ENCODE measurements around the gene TRAPPC3.

Gene TRAPPC3

DNA sequence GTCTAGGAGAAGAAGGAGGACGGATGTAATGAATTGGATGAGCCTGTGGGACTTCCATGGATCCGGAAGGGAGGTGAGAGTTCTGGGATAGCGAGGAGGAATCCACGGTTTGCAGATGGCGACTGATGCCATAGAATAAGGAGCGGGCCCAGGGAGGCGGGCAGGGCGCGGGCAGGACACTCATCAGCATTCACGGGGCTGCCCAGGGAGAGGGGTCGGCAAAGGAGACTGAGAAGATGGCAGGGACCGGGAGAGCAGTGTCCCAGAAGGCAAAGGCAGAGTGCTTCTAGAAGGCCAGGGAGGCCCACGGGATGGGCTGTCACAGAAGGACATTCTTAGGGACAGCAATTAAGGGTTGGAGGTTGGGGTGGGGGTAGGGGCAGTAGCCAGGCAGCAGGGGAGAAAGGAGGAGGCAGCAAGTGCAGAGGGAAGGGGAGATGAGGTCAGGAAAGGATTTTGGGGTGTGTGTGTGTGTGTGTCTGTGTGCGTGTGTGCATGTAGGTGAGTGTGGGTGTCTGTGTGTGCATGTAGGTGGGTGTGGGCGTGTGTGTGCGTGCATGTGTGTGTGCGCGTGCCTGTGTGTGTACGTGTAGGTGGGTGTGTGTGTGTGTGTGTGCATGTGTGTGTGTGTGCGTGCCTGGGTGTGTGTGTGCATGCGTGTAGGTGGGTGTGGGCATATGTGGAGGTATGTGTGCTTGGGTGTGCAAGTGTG is 23.1 kb downstream of the TRAPPC3 start:
- Histone ChIP-seq H3K4me1 (ENCODE audit: control insufficient read depth in 2 of 2, insufficient read depth in 2 of 2, low read length in 2 of 2) (peaks cover 2% of the 10 kb centered on the region in 2 donors), H3K9me3 (ENCODE audit: control insufficient read depth in 2 of 2, low read length in 2 of 2) (no peaks in the 10 kb centered on the region), H3K9ac (ENCODE audit: low read depth in 1 of 2, low read length in 2 of 2) (no peak overlapping the region), H3K36me3 (ENCODE audit: control insufficient read depth in 2 of 2, insufficient read depth in 2 of 2, low read length in 2 of 2) (no peaks in the 10 kb centered on the region), H3K4me3 (ENCODE audit: low read length in 2 of 2) (no peak overlapping the region), H3K27ac (ENCODE audit: low read depth in 2 of 2, low read length in 2 of 2) (no peak overlapping the region), H3K27me3 (ENCODE audit: control insufficient read depth in 2 of 2, insufficient read depth in 2 of 2, low read length in 2 of 2) (peaks cover 16 to 20% of the 10 kb centered on the region in 2 donors)

DNA sequence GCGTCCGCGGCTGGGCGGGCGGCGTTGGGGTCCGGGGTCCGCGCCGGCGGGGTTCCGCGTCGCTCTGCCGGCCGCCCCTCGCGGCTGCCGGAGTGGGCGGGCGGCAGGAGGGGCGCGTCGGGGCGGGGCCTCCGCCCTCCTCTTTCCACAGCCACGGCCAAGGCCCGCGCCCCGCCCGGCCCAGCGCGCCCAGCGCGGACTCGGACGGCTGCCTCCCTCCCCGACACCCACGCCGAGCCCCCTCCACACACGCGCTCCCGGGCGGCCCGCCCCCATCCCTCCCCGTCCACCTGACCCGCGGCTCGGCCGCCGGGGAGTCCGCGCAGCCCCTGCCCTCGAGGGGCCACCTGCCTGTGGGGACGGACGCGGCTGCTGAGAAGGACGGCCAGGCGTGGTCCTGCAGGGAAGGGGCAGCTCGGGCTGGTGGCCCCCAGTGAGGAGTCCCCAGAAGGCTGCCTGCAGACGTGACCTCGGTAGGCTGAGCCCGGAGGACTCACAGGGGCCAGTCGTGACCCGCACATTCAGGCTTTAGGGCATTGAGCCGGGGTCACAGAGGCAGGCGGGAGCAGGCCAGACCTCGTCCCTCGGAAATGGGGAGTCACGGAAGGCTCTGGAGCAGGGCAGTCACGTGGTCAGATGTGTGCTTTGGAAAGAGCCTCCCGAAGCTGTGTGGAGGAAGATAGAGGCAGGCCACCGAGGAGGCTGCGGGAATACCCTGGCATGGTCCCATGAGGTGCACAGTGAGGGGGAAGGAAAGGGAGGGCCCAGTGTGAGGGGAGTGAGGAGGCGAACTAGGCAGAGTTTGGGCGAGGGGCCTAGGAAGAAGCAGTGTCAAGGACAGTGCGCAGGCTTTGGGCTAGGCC is 23.9 kb downstream of the TRAPPC3 start, which contains the start of gene COL8A2:
TSS of gene COL8A2 (minus strand) at position 94 of the 863 bp plus-strand sequence. CDS start 24,980 bp downstream, outside the sequence.
- Histone ChIP-seq H3K4me1 (ENCODE audit: control insufficient read depth in 2 of 2, insufficient read depth in 2 of 2, low read length in 2 of 2) (peaks cover 2% of the 10 kb centered on the region in 2 donors), H3K9me3 (ENCODE audit: control insufficient read depth in 2 of 2, low read length in 2 of 2) (no peaks in the 10 kb centered on the region), H3K27ac (ENCODE audit: low read depth in 2 of 2, low read length in 2 of 2) (no peak within 1 kb of the TSS), H3K9ac (ENCODE audit: low read depth in 1 of 2, low read length in 2 of 2) (no peak within 1 kb of the TSS), H3K36me3 (ENCODE audit: control insufficient read depth in 2 of 2, insufficient read depth in 2 of 2, low read length in 2 of 2) (no peaks in the 10 kb centered on the region), H3K27me3 (ENCODE audit: control insufficient read depth in 2 of 2, insufficient read depth in 2 of 2, low read length in 2 of 2) (peaks cover 16 to 20% of the 10 kb centered on the region in 2 donors), H3K4me3 (ENCODE audit: low read length in 2 of 2) (peak within 1 kb of the TSS; percentile 28 to 41)

DNA sequence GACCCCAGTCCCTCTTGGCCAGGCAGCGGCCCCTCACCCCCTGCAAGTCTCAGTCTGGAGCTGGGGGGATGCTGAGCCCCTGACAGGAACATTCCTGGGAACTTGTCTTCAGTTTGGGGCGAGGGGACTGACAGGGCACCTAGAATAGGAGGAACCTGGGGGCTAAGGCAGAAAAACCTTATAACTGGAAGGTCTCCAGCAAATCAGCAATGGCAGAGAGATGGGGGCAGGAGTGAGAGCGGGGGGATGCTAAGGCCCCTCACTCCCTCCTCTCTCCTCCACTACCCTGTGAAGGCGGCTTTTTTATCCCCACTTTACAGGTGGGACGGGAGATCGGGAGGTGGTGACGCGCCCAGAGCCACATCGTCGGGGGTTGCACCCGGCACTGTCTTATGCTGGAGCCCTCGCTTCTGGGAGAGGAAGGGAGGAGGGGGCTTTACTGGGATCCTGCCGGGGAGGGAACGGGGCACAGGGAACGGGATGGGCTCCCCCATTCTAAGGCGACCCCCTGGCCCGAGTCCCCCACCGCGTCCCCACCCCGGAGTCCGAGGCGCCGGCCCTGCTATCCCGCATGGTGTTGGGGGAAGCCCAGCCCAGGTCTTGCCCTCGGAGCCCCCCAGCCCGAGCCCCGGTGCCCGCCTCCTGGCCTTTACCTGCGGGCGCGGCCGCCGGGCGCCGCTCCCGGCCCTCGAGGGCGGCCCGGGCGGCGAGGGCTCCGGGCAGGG is 24.7 kb downstream of the TRAPPC3 start:
- H3K4me3 ChIP-seq (ENCODE audit: low read length in 2 of 2), result no peak overlapping the region

DNA sequence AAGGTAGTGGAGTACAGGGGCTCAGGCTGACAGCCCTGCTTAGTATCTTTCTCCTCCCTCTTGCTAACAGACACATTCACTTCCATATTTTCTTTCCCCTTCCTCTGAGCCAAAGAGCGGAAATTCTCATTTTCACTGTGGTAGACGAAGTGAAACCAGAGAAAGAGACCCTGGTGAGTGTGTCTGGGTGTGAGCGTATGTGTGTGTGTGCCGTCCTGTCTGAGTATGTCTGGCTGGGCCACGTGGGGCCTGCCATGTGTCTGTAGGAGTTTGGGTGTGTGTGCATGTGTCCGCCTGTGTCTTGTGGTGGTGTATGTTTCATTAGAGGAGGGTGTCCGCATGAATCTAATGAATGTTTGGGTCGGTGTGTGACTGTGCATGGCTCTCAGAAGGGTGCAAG is 25.9 kb downstream of the TRAPPC3 start:
- peaks cover 2% of the 10 kb centered on the region in 2 donors for H3K4me1 ChIP-seq (ENCODE audit: control insufficient read depth in 2 of 2, insufficient read depth in 2 of 2, low read length in 2 of 2)
- H3K4me3 ChIP-seq (ENCODE audit: low read length in 2 of 2), result no peak overlapping the region
- no peak overlapping the region for H3K27ac ChIP-seq (ENCODE audit: low read depth in 2 of 2, low read length in 2 of 2)
- H3K27me3 ChIP-seq (ENCODE audit: control insufficient read depth in 2 of 2, insufficient read depth in 2 of 2, low read length in 2 of 2), result peaks cover 16 to 20% of the 10 kb centered on the region in 2 donors
- H3K36me3 ChIP-seq (ENCODE audit: control insufficient read depth in 2 of 2, insufficient read depth in 2 of 2, low read length in 2 of 2), result no peaks in the 10 kb centered on the region
- H3K9me3 ChIP-seq (ENCODE audit: control insufficient read depth in 2 of 2, low read length in 2 of 2), result no peaks in the 10 kb centered on the region
- no peak overlapping the region for H3K9ac ChIP-seq (ENCODE audit: low read depth in 1 of 2, low read length in 2 of 2)

More for the DNA sequence above, 24.7 kb downstream of the TRAPPC3 start:
- Histone ChIP-seq H3K9ac (ENCODE audit: low read depth in 1 of 2, low read length in 2 of 2) (no peak overlapping the region), H3K27ac (ENCODE audit: low read depth in 2 of 2, low read length in 2 of 2) (no peak overlapping the region), H3K9me3 (ENCODE audit: control insufficient read depth in 2 of 2, low read length in 2 of 2) (no peaks in the 10 kb centered on the region), H3K27me3 (ENCODE audit: control insufficient read depth in 2 of 2, insufficient read depth in 2 of 2, low read length in 2 of 2) (peaks cover 16 to 20% of the 10 kb centered on the region in 2 donors), H3K4me1 (ENCODE audit: control insufficient read depth in 2 of 2, insufficient read depth in 2 of 2, low read length in 2 of 2) (peaks cover 2% of the 10 kb centered on the region in 2 donors), H3K36me3 (ENCODE audit: control insufficient read depth in 2 of 2, insufficient read depth in 2 of 2, low read length in 2 of 2) (no peaks in the 10 kb centered on the region)

GRCh38 chr1:36122062-36123030 is 26.9 kb downstream of the TRAPPC3 start:
- no peak overlapping the region for H3K27ac ChIP-seq (ENCODE audit: low read depth in 2 of 2, low read length in 2 of 2)
- no peak overlapping the region for H3K9ac ChIP-seq (ENCODE audit: low read depth in 1 of 2, low read length in 2 of 2)
- H3K4me1 ChIP-seq (ENCODE audit: control insufficient read depth in 2 of 2, insufficient read depth in 2 of 2, low read length in 2 of 2), result peaks cover 2% of the 10 kb centered on the region in 2 donors
- H3K36me3 ChIP-seq (ENCODE audit: control insufficient read depth in 2 of 2, insufficient read depth in 2 of 2, low read length in 2 of 2), result no peaks in the 10 kb centered on the region
- H3K4me3 ChIP-seq (ENCODE audit: low read length in 2 of 2), result no peak overlapping the region
- H3K9me3 ChIP-seq (ENCODE audit: control insufficient read depth in 2 of 2, low read length in 2 of 2), result no peaks in the 10 kb centered on the region
- peaks cover 16 to 20% of the 10 kb centered on the region in 2 donors for H3K27me3 ChIP-seq (ENCODE audit: control insufficient read depth in 2 of 2, insufficient read depth in 2 of 2, low read length in 2 of 2)

DNA sequence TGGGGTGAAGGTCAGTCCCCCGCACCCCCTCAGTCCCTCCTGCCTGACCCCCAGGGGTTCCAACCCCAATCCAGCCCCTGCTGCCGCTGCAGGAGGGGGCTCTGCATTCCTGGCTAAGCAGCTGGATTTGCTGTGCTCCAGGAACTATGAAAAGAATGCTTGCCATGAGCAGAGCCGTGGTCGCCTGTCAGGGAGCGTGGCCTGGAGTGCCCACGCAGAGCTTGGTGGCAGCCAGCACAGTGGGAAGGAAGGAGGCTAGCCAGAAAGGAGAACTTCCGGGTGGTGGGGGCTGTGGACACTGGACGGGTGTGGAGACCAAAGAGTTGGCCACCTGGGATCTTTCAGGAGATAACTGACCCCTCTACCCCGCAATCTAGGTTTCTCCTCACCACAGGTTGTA is 29.8 kb downstream of the TRAPPC3 start:
- Histone ChIP-seq H3K4me3 (ENCODE audit: low read length in 2 of 2) (no peak overlapping the region), H3K9ac (ENCODE audit: low read depth in 1 of 2, low read length in 2 of 2) (no peak overlapping the region), H3K36me3 (ENCODE audit: control insufficient read depth in 2 of 2, insufficient read depth in 2 of 2, low read length in 2 of 2) (no peaks in the 10 kb centered on the region), H3K27ac (ENCODE audit: low read depth in 2 of 2, low read length in 2 of 2) (no peak overlapping the region), H3K9me3 (ENCODE audit: control insufficient read depth in 2 of 2, low read length in 2 of 2) (no peaks in the 10 kb centered on the region), H3K27me3 (ENCODE audit: control insufficient read depth in 2 of 2, insufficient read depth in 2 of 2, low read length in 2 of 2) (peaks cover 8 to 10% of the 10 kb centered on the region in 2 donors), H3K4me1 (ENCODE audit: control insufficient read depth in 2 of 2, insufficient read depth in 2 of 2, low read length in 2 of 2) (peaks cover 0 to 4% of the 10 kb centered on the region in 2 donors)

- Histone ChIP-seq H3K27me3 (ENCODE audit: control insufficient read depth in 2 of 2, insufficient read depth in 2 of 2, low read length in 2 of 2) (peaks cover 3 to 5% of the 10 kb centered on the region in 2 donors), H3K4me1 (ENCODE audit: control insufficient read depth in 2 of 2, insufficient read depth in 2 of 2, low read length in 2 of 2) (peaks cover 0 to 2% of the 10 kb centered on the region in 2 donors), H3K36me3 (ENCODE audit: control insufficient read depth in 2 of 2, insufficient read depth in 2 of 2, low read length in 2 of 2) (no peaks in the 10 kb centered on the region), H3K4me3 (ENCODE audit: low read length in 2 of 2) (no peak overlapping the region), H3K9me3 (ENCODE audit: control insufficient read depth in 2 of 2, low read length in 2 of 2) (no peaks in the 10 kb centered on the region), H3K27ac (ENCODE audit: low read depth in 2 of 2, low read length in 2 of 2) (no peak overlapping the region), H3K9ac (ENCODE audit: low read depth in 1 of 2, low read length in 2 of 2) (no peak overlapping the region)
Measured at GRCh38 chr1:36118447-36119204, 30.7 kb downstream of the TRAPPC3 start.

DNA sequence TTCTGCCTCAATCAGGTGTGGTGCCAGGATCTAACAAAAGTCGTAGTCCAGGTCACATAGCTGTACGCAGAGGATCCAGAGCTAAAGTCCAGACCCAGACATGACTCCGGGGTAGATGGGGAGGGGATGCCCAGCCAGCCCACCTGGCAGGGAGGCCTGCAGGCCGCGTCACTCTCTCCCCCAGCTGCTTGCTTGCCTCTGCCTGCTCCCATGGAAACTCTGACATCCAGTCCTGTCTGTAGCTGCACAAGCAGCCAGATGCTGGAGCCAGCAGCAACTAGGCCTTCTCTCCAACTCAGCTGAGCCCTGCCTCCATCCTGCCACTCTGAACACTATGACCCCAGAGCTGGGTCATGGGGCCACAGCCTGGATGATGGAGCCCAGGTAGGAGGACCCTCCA is 32.4 kb downstream of the TRAPPC3 start:
- Histone ChIP-seq H3K9me3 (ENCODE audit: control insufficient read depth in 2 of 2, low read length in 2 of 2) (no peaks in the 10 kb centered on the region), H3K27ac (ENCODE audit: low read depth in 2 of 2, low read length in 2 of 2) (no peak overlapping the region)

More for the DNA sequence above, 32.4 kb downstream of the TRAPPC3 start:
- no peak overlapping the region for H3K4me3 ChIP-seq (ENCODE audit: low read length in 2 of 2)
- H3K4me1 ChIP-seq (ENCODE audit: control insufficient read depth in 2 of 2, insufficient read depth in 2 of 2, low read length in 2 of 2), result peaks cover 0 to 2% of the 10 kb centered on the region in 2 donors
- H3K27me3 ChIP-seq (ENCODE audit: control insufficient read depth in 2 of 2, insufficient read depth in 2 of 2, low read length in 2 of 2), result no peaks in the 10 kb centered on the region
- H3K9ac ChIP-seq (ENCODE audit: low read depth in 1 of 2, low read length in 2 of 2), result no peak overlapping the region
- H3K36me3 ChIP-seq (ENCODE audit: control insufficient read depth in 2 of 2, insufficient read depth in 2 of 2, low read length in 2 of 2), result no peaks in the 10 kb centered on the region

Measured in mucosa of rectum (tissue), 2 donors.